ENCODE data around the gene SPPL2A. TPM values are rescaled to one million over a fixed set of nuclear protein-coding genes. Genes with fewer than 3 reads are reported as not detected.

Gene SPPL2A
- total and polyA plus RNA-seq, 2 donors (not counting 3 experiments of a cell fraction or from before 2014, with no cell fraction given) = 38.8 to 88.7 TPM

- H3K4me1 ChIP-seq (ENCODE audit: control insufficient read depth, extremely low read depth, insufficient read depth, low read length) = no peaks in the 10 kb centered on the region
- CTCF ChIA-PET = no interaction called here
- intact Hi-C loops (cut with micrococcal nuclease) (no loop called here), dilution Hi-C loops (cut with MboI; ENCODE audit: extremely low pct_ligation_motif_present, low sequenced_read_pairs) (no loop called here)
- H3K9ac ChIP-seq (replicated peaks; ENCODE audit: extremely low read depth, insufficient read depth, low read length) = no peak overlapping the region
- H3K9me3 ChIP-seq (replicated peaks; ENCODE audit: control insufficient read depth, insufficient read depth, low read length) = no peaks in the 10 kb centered on the region
- H3K4me2 ChIP-seq (ENCODE audit: insufficient read depth, low read length) = no peak overlapping the region
- POLR2A ChIA-PET = no interaction called here
- no peaks in the 10 kb centered on the region for H3K9me1 ChIP-seq (replicated peaks; ENCODE audit: control insufficient read depth, extremely low read depth, insufficient read depth, low read length)
- DNase-seq (ENCODE audit: low read depth, low spot score) (no peak), FAIRE-seq (no peak)
- no peaks in the 10 kb centered on the region for H4K20me1 ChIP-seq (replicated peaks; ENCODE audit: control insufficient read depth, extremely low read depth, insufficient read depth, low read length)
- no TSS peak for BruUV-seq (replicated peaks)
- H3K27ac ChIP-seq (ENCODE audit: insufficient read depth, low read depth, low read length) = no peak overlapping the region
- TF ChIP-seq MYC (IDR thresholded peaks at IDR 0.05; ENCODE audit: low read depth, low read length) (no peak), POLR2AphosphoS5 (IDR thresholded peaks at IDR 0.05; ENCODE audit: insufficient read depth, low read depth, low read length) (no peak), FOS (IDR thresholded peaks at IDR 0.05; ENCODE audit: borderline replicate concordance, insufficient read depth, low read length) (no peak), MAX (IDR thresholded peaks at IDR 0.05; ENCODE audit: insufficient read depth, insufficient read length) (no peak), POLR2A (IDR thresholded peaks at IDR 0.05; ENCODE audit: low read depth, low read length) (no peak), EZH2 (IDR thresholded peaks at IDR 0.05; ENCODE audit: borderline replicate concordance, low read depth, low read length, severe bottlenecking) (no peak), GATA2 (IDR thresholded peaks at IDR 0.05; ENCODE audit: insufficient read depth, insufficient read length, low read depth, low read length) (no peak), CTCF (IDR thresholded peaks at IDR 0.05; ENCODE audit: extremely low read depth in 1 of 2, insufficient read depth in 1 of 2, low read depth in 1 of 2, low read length in 2 of 2) (no peak), JUN (IDR thresholded peaks at IDR 0.05; ENCODE audit: borderline replicate concordance, insufficient read depth, insufficient read length, low read depth) (no peak)
- H3K4me3 ChIP-seq (replicated peaks in 1 of 3; ENCODE audit: insufficient read depth in 1 of 3, low read depth in 1 of 3, low read length in 3 of 3) = no peak overlapping the region
- no peaks in the 10 kb centered on the region for H3K36me3 ChIP-seq (ENCODE audit: control insufficient read depth in 2 of 2, extremely low read depth in 1 of 2, insufficient read depth in 2 of 2, low read length in 2 of 2)
- no peaks in the 10 kb centered on the region for H3K27me3 ChIP-seq (ENCODE audit: control insufficient read depth in 2 of 2, insufficient read depth in 2 of 2, low read length in 2 of 2)
- no peak overlapping the region for H2AFZ ChIP-seq (ENCODE audit: low read depth, low read length)
- no peaks in the 10 kb centered on the region for H3K79me2 ChIP-seq (ENCODE audit: control insufficient read depth, insufficient read depth, low read length)
Observed at GRCh38 chr15:50718700-50719125, 46.8 kb downstream of the SPPL2A start.

Measured in endothelial cell of umbilical vein (primary cell).